HG03025 (cell line): ENCODE results near the gene FAT1.
"Not testable (repeated sequence)": the region's sequence is repeated elsewhere in the genome, so short reads cannot be mapped to it uniquely, and the experiment has no call there.

Source experiments
- ATAC-seq: cut with Tn5 transposase; IDR thresholded peaks from one replicate; pipeline ENCODE4 v1.9.1; 2021; ENCODE audit warnings: mild to moderate bottlenecking, moderate library complexity; ENCODE audit not compliant: unreplicated experiment, low FRiP score

FAT1 gene, protein sequence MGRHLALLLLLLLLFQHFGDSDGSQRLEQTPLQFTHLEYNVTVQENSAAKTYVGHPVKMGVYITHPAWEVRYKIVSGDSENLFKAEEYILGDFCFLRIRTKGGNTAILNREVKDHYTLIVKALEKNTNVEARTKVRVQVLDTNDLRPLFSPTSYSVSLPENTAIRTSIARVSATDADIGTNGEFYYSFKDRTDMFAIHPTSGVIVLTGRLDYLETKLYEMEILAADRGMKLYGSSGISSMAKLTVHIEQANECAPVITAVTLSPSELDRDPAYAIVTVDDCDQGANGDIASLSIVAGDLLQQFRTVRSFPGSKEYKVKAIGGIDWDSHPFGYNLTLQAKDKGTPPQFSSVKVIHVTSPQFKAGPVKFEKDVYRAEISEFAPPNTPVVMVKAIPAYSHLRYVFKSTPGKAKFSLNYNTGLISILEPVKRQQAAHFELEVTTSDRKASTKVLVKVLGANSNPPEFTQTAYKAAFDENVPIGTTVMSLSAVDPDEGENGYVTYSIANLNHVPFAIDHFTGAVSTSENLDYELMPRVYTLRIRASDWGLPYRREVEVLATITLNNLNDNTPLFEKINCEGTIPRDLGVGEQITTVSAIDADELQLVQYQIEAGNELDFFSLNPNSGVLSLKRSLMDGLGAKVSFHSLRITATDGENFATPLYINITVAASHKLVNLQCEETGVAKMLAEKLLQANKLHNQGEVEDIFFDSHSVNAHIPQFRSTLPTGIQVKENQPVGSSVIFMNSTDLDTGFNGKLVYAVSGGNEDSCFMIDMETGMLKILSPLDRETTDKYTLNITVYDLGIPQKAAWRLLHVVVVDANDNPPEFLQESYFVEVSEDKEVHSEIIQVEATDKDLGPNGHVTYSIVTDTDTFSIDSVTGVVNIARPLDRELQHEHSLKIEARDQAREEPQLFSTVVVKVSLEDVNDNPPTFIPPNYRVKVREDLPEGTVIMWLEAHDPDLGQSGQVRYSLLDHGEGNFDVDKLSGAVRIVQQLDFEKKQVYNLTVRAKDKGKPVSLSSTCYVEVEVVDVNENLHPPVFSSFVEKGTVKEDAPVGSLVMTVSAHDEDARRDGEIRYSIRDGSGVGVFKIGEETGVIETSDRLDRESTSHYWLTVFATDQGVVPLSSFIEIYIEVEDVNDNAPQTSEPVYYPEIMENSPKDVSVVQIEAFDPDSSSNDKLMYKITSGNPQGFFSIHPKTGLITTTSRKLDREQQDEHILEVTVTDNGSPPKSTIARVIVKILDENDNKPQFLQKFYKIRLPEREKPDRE (N-terminal part only)

DNA sequence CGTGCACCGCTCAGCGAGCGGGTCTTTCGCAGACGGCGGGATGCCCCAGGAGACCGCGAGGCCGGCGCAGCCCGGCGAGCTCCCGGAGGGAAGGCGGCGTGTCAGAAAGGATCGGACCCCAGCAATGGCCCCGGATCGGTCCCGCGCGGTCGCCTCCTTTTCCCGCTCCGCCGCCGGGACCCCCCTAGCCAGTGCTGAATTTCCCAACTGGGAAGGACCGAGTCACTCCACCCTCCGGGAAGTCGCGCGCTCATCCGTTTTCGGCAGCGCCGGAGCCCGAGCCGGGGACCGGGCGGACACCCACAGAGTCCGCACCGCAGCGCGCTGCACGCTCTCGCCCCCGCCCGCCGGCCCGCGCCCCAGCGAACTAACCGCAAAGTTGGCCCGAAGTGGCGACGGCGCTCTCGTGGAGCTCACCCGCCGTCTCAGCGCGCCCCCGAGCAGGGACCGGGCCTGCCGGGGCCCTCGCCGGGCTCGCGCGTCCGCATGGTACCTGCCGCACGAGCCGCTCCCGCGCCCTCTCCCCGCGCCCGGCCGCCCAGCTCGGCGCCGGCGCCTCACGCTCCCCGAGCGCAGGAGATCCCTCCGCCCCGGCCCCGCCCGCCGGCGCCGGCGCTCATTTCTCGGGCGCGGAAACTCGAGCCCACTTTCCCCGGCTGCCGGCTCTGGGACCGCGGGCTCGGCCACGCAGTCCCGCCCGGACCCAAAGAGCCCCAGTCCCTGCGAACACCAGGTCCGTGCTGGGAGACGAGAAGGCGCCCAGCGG is at the start of gene FAT1:
TSS of gene FAT1 (minus strand) at position 565 of the 766 bp plus-strand sequence. CDS start 14,029 bp downstream, outside the sequence.
- no peak for ATAC-seq

DNA sequence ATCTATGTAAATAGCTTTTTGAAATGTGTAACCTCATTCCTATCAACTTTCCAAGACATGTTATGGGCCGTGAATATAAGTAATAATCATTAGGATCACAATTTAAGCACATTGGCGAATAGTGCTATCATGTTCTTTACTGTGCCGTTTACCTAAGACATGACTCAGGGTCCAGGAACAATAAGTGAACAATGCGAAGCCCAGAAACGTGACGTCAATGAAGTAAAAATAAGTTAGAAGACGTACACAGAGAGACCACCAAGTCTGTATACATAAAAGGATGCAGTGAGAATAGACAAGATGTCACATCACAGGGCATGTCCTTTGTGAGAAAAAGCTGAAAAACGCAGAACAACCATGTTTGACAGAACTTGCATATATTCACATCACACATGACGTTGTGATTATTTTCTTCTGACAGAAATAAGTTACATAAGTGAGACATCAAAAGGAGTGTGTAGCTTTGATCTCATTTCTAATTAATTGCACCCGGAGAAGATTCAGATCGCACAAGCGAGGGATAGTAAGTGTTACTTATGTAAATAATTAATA is 49.4 kb upstream of the FAT1 start:
- no peak for ATAC-seq

DNA sequence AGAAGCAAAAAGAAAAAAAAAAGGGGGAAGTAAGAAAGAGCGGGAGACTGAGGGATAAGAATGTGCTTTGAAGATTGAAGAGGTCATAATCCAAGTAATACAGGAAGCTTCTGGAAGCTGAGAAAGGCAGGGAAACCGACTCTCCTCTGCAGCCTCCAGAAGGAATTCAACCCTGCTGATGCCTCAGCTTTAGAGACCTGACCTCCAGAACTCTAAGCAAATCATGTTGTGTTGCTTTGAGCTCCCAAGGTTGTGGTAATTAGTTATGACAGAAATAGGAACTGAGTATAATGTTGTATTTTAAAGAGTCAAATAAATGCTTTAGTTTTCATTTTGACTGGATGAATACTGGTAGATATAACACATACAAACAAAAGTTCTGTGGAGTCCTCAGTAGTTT is 48.0 kb upstream of the FAT1 start:
- no peak for ATAC-seq

DNA sequence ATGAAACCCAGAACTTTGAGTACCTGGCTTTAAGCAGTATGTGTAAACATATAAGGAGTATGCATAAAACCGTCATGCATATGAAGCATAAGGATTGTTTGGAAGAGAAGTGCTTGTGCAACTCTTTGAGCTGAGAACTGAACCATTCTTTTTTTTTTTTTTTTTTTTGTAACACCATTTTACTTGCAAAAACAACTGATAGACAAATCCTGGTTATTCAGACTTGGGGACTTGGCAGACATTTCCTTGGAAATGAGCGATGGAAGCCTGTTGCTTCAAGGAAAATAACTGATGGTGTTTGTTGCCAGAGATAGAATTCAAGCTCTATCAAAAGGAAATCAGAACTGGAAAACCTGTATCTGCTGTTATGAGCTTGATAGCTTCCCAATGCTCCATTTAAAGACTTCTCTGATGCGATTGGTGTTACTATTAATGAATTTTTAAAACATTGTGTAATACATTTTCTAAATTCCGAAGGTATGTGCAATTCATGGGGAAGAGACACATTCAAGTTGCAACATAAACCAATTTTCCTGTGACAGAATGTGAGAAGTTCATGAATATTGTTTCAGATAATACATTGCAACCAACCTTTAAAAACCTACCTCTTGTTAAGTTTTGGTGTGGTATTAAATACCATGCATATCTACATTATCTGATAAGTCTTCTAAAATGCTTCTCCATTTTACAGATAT is 47.0 kb upstream of the FAT1 start:
- no peak for ATAC-seq

DNA sequence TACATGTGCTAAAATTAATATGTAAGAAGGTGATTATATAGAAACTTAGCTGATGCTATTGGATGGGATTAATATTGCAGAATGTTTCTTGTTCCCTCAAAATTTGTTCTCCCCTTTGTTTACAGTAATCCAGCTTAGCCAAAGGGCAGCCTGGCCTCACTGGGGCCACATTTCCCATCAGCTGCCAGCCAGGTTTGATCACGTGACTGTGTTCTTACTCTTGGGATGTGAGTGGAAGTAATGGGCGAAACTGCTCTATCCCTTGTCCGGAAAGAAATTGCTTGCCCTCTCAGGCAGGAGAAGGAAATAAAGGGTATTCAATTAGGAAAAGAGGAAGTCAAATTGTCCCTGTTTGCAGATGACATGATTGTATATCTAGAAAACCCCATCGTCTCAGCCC is 44.1 kb upstream of the FAT1 start:
- no peak for ATAC-seq

DNA sequence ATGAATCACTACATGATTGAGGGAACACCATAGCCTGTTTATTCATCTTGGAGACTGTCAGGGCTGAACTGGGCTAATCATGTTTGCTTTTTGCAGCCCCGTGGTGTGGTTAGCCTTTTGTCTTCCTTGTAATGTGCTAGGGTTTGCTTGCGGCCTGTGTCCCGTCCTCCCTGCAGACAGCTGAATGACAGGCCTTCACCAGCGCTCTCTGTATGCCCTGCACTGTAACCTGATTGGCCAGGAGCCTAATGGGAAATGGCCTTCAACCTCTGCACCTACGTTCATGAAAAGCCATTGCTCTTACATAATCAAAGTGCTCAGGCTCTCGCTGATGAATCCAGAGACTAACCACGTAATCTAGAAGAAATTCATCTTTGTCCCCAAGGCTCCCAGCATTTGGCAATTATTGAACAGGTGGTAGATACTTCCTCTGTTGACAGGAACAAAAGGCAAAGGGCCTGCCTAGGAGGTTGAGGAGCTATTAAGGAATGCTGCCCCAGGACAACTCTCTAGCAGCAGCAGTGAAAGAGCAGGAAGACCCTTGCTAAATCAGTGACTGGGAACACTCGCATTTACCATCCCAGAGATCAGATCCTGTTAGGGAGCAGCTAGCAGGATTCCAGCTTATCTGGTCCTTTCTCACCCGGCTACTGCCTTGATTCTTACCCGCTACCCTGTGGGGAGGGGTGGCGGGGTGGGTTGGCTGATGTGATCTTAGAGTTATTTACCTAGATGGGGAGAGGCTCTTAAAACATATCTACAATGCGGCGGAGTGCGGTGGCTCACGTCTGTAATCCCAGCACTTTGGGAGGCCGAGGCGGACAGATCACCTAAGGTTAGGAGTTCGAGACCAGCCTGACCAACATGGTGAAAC is 42.3 kb upstream of the FAT1 start:
- ATAC-seq, result no peak

DNA sequence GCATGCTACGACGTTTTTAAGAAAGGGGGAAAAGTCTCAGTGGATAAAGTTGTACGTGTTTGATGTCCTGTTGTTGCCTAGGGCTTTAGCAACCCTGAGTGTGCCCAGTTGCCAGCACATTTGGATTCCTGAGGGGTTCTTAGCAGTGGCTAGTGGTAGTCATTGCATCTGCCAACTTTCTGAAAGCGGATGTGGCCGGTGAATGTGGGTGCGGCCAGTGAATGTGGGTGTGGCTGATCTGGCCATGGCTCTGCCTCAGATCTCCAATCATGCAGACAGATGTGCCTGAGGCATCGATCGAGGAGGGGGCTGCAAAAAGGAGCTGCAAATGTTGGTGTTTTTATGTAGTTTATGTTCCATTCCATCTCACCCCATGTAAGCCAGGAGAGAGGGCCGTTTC is 41.5 kb upstream of the FAT1 start:
- ATAC-seq, result no peak

DNA sequence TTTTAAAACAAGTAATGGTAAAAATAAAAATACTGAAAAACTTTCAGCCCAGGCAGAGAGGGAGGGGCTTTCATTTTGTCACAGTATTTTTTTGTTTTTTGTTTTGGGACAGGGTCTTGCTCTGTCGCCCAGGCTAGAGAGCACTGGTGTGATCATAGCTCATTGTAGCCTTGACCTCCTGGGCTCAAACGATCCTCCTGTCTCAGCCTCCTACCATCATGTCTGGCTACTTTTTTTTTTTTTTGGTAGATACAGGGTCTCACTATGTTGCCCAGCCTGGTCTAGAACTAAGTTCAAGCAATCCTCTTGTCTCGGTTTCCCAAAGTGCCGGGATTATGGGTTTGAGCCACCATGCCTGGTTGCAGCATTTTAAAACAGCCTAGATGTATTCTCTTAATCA is 40.8 kb upstream of the FAT1 start:
- no peak for ATAC-seq

DNA sequence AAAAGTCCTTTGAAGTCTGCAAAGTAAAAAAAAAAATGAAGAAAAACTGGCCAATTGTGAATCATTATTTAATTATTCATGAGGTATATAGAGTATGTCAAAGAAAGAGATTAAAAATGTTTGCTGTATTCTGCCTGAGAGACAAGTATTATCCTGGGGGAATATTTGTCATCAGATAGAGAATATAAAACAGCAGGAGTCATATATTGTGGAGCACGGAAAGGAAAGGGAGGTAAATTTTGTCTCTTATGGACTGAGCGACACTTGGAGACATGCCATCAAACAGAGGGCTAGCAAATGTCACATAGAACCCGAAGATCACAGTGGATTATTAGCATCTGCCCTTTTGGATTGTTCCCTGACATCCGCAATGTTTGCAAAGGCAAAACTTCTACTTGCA is 39.2 kb upstream of the FAT1 start:
- no peak for ATAC-seq

DNA sequence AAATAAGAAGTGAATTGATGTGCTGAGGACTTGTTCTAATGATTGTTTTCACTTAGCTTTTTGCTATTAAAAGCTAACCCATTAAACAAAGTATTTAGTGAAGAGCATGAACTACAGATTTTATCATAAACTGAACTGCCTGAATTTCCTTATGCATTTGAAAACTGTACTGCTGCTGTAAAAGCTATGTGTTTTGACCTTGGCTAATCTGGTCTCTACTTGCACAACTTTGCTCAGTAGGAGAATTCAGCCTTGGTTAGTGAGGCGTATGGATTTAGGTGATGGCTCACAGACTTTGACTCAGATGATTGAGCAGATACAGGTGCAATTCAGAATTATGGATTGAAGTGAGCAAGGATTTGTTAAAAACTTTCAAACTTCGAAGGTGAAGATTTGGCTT is 38.7 kb upstream of the FAT1 start:
- no peak for ATAC-seq

DNA sequence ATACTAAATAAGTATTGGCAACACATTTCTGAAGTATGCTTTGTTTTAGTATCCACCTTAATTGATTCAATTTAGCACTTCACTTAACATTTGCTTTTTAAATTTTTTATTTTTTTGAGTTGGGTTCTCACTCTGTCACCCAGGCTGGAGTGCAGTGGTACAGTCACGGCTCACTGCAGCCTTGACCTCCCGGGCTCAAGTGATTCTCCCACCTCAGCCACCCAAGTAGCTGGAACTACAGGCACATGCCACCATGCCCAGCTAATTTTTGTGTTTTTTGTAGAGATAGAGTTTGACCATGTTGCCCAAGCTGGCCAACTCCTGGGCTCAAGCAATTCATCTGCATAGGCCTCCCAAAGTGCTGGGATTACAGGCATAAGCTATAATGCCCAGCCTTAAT is 38.3 kb upstream of the FAT1 start:
- ATAC-seq, result not testable (repeated sequence)

DNA sequence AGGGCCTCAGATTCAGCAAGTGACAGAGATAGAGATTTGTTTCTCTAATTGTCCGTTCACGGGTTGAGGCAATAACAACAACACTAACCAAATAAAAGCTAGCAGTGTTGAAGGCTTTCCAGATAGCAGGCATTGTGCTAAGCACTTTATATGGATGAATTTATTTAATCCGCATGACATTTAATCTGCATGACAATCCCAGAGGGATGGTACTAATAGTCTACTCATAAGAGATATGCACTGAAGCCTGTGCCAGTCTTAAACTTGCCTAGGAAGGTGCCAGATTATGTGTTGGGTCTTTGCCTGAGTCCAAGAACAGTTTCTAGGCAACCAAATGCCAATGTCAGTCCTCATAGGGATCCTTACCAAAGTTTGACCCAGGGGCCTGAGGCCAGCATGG is 37.7 kb upstream of the FAT1 start:
- ATAC-seq, result no peak

DNA sequence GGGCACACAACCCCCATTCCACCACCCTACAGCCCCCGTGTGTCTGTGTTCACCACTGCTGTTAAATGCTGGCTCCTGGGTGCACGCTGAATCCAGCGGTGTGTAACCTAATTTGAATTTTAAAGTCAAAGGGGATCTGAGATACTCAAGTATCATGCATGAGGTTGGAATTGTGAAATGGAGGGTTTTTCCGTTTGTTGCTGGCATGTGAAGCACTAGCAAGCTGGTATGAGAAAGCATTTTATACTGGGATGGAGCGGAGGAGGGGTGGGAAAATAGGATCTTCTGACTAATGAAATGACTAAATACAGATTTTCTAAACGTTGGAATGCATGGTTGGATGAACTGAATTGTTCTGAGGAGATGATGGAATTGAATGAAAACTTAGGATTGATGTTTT is 36.9 kb upstream of the FAT1 start:
- ATAC-seq, result no peak

DNA sequence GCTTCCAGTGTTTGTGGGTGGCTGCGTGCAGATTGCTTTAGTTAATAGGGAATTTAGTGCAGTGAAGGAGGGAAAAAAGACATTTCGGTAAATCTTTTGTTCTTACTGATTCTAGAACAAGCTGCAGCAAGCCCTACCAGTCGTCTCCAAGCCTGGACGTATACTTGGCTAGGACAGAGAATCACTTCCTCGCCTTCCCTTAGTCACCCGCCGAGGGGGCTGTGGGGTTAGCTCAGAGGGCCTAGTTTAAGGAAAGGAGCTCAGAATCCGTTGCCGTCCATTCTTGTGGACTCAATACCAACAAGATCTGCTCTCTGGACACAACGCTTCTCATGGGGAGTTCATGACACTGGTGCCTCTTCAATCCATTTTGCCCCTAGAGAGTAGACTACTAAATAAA is 36.3 kb upstream of the FAT1 start:
- no peak for ATAC-seq

DNA sequence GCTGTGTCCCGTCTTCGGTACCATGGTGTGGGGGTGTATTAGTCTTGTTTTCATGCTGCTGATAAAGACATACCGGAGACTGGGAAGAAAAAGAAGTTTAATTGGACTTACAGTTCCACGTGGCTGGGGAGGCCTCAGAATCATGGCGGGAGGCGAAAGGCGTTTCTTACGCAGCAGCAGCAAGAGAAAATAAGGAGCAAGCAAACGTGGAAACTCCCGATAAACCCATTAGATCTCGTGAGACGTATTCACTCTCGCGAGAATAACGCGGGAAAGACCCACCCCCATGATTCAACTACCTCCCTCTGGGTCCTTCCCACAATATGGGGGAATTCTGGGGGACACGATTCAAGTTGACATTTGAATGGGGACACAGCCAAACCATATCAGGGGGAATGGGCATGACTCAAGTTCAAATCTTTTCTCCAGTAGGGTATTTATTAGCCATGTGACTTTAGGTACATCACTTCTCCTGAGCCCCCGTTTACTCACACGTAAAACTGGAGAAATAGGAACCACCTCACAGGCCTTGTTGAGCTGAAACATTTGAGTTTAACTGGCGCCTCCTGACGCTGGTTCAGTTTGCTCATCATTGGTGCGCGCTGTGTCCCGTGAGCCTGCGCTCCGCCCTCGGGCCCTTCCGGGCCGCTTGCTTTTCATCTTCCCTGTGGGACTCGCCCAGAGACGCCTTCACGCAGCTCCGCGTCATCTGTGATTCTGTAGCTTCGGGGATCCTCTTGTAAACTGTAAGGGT is 35.5 kb upstream of the FAT1 start:
- ATAC-seq, result no peak

DNA sequence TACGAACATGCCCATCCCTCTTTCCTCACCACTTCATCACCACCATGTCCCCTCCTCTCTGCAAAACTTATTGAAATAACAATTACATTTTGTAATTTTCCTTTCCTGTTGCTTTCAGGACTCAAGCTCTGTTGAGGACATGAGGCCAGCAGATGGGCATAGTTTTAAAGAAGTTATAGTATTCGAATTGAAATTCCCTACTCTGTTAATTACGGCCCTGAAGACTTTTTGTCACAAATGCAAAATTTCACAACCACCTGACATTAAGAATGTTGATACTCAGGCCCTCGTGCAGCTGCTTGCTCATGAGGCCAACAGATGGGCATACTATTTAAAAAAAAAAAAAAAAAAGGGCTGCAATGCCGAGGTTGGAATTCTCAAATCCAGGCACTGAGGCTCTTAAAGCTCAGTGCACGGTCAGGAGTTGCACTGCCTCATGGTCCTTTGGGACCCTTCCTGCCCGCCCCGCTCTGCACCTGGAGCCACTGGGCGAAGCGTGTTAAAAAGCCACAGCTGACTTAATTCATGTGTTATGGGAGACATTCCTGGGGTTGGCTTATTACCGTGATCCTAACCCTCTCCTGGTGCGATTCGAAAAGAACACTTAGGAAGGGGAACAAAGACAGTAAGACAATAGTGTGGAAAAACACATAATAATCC is 34.2 kb upstream of the FAT1 start:
- no peak for ATAC-seq

DNA sequence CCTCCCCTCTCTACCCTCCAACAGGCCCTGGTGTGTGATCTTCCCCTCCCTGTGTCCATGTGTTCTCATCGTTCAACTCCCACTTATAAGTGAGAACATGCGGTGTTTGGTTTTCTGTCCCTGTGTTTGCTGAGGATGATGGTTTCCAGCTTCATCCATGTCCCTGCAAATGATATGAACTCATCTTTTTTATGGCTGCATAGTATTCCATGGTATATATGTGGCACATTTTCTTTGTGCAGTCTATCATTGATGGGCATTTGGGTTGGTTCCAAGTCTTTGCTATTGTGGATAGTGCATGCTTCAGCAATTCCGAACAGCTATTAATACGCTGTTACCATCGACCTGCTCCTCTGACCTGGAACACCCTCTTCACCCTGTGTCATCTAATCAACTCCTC is 32.9 kb upstream of the FAT1 start:
- ATAC-seq, result not testable (repeated sequence)
